Glomerular visceral epithelial cell (primary cell): ENCODE measurements around the gene PRTN3.

Source experiments
- DNase-seq: peaks from one replicate; pipeline ENCODE4 v3.0.0-alpha.2; 2016; ENCODE audit errors: extremely low spot score

The PRTN3 gene

GRCh38 chr19:803099-803561, 37.7 kb upstream of the PRTN3 start:
- DNase-seq: no peak

- no peak for DNase-seq
Observed at GRCh38 chr19:803686-804418, 36.9 kb upstream of the PRTN3 start.

GRCh38 chr19:804419-805165, 36.2 kb upstream of the PRTN3 start:
- no peak for DNase-seq

GRCh38 chr19:805166-805551, 35.6 kb upstream of the PRTN3 start:
- no peak for DNase-seq

GRCh38 chr19:805600-806550, 34.9 kb upstream of the PRTN3 start:
- no peak for DNase-seq

- no peak for DNase-seq
Observed at GRCh38 chr19:806815-807421, 33.9 kb upstream of the PRTN3 start.

GRCh38 chr19:807627-808422, 33.0 kb upstream of the PRTN3 start:
- DNase-seq: no peak

GRCh38 chr19:808423-808775, 32.4 kb upstream of the PRTN3 start:
- no peak for DNase-seq

GRCh38 chr19:810077-810855, 30.5 kb upstream of the PRTN3 start:
- DNase-seq: no peak

- DNase-seq: no peak
Observed at GRCh38 chr19:810883-811489, 29.8 kb upstream of the PRTN3 start.

- DNase-seq: no peak
Observed at GRCh38 chr19:811506-812048, 29.2 kb upstream of the PRTN3 start.

- DNase-seq: no peak
Observed at GRCh38 chr19:812049-812746, 28.6 kb upstream of the PRTN3 start.

- no peak for DNase-seq
Observed at GRCh38 chr19:812747-813218, 28.0 kb upstream of the PRTN3 start.

GRCh38 chr19:813219-814151, 27.3 kb upstream of the PRTN3 start:
- no peak for DNase-seq

GRCh38 chr19:814152-815078, 26.4 kb upstream of the PRTN3 start:
- DNase-seq: no peak

- DNase-seq: no peak
Observed at GRCh38 chr19:815079-815774, 25.6 kb upstream of the PRTN3 start.
